ENCODE results near the gene ZNF485.
A peak's percentile ranks its signal among the peaks of the same experiment; 100 is the strongest.
"Not testable (repeated sequence)": the region's sequence is repeated elsewhere in the genome, so short reads cannot be mapped to it uniquely, and the experiment has no call there.

Gene ZNF485

GRCh38 chr10:43607199-43607573 lies 948 bp downstream of the ZNF485 start:
- no peak for DNase-seq

- DNase-seq: no peak
These were observed 4.4 kb downstream of the ZNF485 start for GRCh38 chr10:43610636-43611035.

GRCh38 chr10:43616697-43617370 lies 10.6 kb downstream of the ZNF485 start:
- DNase-seq: no peak

- DNase-seq: no peak
These were observed 13.1 kb downstream of the ZNF485 start for GRCh38 chr10:43619368-43619767.

GRCh38 chr10:43622038-43622437 lies 15.8 kb downstream of the ZNF485 start:
- no peak for DNase-seq

- DNase-seq: no peak
These were observed 17.1 kb downstream of the ZNF485 start for GRCh38 chr10:43623351-43623750.

GRCh38 chr10:43627942-43628341 lies 21.7 kb downstream of the ZNF485 start:
- DNase-seq: no peak

- DNase-seq: no peak
These were observed 22.7 kb downstream of the ZNF485 start for GRCh38 chr10:43628956-43629355.

- DNase-seq: not testable (repeated sequence)
These were observed 29.6 kb downstream of the ZNF485 start for GRCh38 chr10:43635816-43636215.

- DNase-seq: no peak
These were observed 34.4 kb downstream of the ZNF485 start for GRCh38 chr10:43640603-43641002.

- DNase-seq: no peak
These were observed 38.0 kb downstream of the ZNF485 start for GRCh38 chr10:43644252-43644651.

GRCh38 chr10:43645866-43646265 lies 39.6 kb downstream of the ZNF485 start:
- no peak for DNase-seq

- no peak for DNase-seq
These were observed 41.3 kb downstream of the ZNF485 start for GRCh38 chr10:43647576-43647975.

GRCh38 chr10:43648095-43648397 lies 41.8 kb downstream of the ZNF485 start:
- DNase-seq: no peak

- DNase-seq: peak; percentile 88
These were observed 42.4 kb downstream of the ZNF485 start, which contains the start of gene ZNF32 for GRCh38 chr10:43648398-43649184. Gene ZNF32 (minus strand): TSS chr10:43648881. CDS start chr10:43646133, 2,748 bp downstream.

GRCh38 chr10:43649185-43649523 lies 42.9 kb downstream of the ZNF485 start:
- no peak for DNase-seq

- no peak for DNase-seq
These were observed 47.5 kb downstream of the ZNF485 start for GRCh38 chr10:43653746-43654145.

- DNase-seq: no peak
These were observed 49.1 kb downstream of the ZNF485 start for GRCh38 chr10:43655311-43655710.

- DNase-seq: no peak
These were observed 52.0 kb downstream of the ZNF485 start for GRCh38 chr10:43658227-43658626.

- DNase-seq: no peak
These were observed 58.8 kb downstream of the ZNF485 start for GRCh38 chr10:43665054-43665453.

GRCh38 chr10:43666552-43666951 lies 60.3 kb downstream of the ZNF485 start:
- no peak for DNase-seq

- no peak for DNase-seq
These were observed 61.1 kb downstream of the ZNF485 start for GRCh38 chr10:43667317-43667731.

Data from left hindlimb (tissue), 1 donor.